Measurements from ENCODE around the gene NIM1K.

NIM1K gene

DNA sequence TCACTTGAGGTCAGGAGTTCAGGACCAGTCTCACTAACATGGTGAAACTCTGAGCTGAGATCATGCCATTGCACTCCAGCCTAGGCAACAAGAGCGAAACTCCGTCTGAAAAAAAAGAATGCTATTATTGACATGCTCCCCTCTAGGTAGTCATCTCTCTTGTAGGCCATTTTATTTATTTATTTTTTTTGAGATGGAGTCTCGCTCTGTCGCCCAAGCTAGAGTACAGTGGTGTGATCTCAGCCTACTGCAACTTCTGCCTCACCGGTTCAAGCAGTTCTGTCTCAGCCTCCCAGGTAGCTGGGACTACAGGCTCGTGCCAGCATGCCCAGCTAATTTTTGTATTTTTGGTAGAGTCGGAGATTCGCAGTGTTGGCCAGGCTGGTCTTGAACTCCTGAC, 20.6 kb upstream of the NIM1K start:
- Histone ChIP-seq H3K9me3 (ENCODE audit: insufficient read depth, low read length) (no peaks in the 10 kb centered on the region), H4K20me1 (ENCODE audit: insufficient read depth, low read length) (no peaks in the 10 kb centered on the region), H3K79me2 (ENCODE audit: low read length) (no peaks in the 10 kb centered on the region), H3K27me3 (ENCODE audit: low read depth, low read length) (no peaks in the 10 kb centered on the region), H3K9ac (ENCODE audit: low read length) (no peak overlapping the region), H3K36me3 (replicated peaks; ENCODE audit: low read depth, low read length) (peaks cover 13% of the 10 kb centered on the region), H3K27ac (ENCODE audit: low read length) (no peak overlapping the region), H3K4me3 (ENCODE audit: low read length) (no peak overlapping the region), H2AFZ (ENCODE audit: low read depth, low read length) (no peak overlapping the region), H3K4me1 (ENCODE audit: low read length) (no peaks in the 10 kb centered on the region), H3K4me2 (ENCODE audit: low read length) (no peak overlapping the region)
- TF ChIP-seq EZH2phosphoT487 (IDR thresholded peaks at IDR 0.05; ENCODE audit: low read depth) = no peak
- TF ChIP-seq, protein P1, sequence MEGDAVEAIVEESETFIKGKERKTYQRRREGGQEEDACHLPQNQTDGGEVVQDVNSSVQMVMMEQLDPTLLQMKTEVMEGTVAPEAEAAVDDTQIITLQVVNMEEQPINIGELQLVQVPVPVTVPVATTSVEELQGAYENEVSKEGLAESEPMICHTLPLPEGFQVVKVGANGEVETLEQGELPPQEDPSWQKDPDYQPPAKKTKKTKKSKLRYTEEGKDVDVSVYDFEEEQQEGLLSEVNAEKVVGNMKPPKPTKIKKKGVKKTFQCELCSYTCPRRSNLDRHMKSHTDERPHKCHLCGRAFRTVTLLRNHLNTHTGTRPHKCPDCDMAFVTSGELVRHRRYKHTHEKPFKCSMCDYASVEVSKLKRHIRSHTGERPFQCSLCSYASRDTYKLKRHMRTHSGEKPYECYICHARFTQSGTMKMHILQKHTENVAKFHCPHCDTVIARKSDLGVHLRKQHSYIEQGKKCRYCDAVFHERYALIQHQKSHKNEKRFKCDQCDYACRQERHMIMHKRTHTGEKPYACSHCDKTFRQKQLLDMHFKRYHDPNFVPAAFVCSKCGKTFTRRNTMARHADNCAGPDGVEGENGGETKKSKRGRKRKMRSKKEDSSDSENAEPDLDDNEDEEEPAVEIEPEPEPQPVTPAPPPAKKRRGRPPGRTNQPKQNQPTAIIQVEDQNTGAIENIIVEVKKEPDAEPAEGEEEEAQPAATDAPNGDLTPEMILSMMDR (IDR thresholded peaks at IDR 0.05; ENCODE audit: low read depth, low read length) = no peak

DNA sequence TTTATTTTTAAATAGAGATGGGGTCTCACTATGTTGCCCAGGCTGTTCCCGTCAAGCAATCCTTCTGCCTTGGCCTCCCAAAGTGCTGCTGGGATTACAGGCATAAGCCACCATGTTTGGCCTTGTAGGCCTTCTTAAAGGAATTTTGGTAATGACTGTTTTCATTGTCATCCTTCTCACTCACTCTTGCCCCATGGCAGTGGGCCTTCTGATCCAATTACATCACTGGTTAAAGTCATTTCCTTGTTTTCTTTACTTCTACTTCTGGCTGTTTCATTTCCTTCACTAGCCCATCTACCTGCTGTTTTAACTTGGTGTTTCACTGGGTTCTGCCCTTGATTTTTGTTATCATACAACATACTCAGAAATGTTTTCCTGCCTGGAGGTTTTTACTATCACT, 20.1 kb upstream of the NIM1K start:
- no peak overlapping the region for H3K4me2 ChIP-seq (ENCODE audit: low read length)
- H3K9me3 ChIP-seq (ENCODE audit: insufficient read depth, low read length) = no peaks in the 10 kb centered on the region
- H3K4me1 ChIP-seq (ENCODE audit: low read length) = no peaks in the 10 kb centered on the region
- no peak overlapping the region for H2AFZ ChIP-seq (ENCODE audit: low read depth, low read length)
- H3K4me3 ChIP-seq (ENCODE audit: low read length) = no peak overlapping the region
- no peaks in the 10 kb centered on the region for H3K79me2 ChIP-seq (ENCODE audit: low read length)
- TF ChIP-seq EZH2phosphoT487 (IDR thresholded peaks at IDR 0.05; ENCODE audit: low read depth) = no peak
- TF ChIP-seq, protein P1 (IDR thresholded peaks at IDR 0.05; ENCODE audit: low read depth, low read length) = no peak
- H3K27me3 ChIP-seq (ENCODE audit: low read depth, low read length) = no peaks in the 10 kb centered on the region
- H3K9ac ChIP-seq (ENCODE audit: low read length) = no peak overlapping the region
- H3K27ac ChIP-seq (ENCODE audit: low read length) = no peak overlapping the region
- H3K36me3 ChIP-seq (replicated peaks; ENCODE audit: low read depth, low read length) = peaks cover 13% of the 10 kb centered on the region
- H4K20me1 ChIP-seq (ENCODE audit: insufficient read depth, low read length) = no peaks in the 10 kb centered on the region

DNA sequence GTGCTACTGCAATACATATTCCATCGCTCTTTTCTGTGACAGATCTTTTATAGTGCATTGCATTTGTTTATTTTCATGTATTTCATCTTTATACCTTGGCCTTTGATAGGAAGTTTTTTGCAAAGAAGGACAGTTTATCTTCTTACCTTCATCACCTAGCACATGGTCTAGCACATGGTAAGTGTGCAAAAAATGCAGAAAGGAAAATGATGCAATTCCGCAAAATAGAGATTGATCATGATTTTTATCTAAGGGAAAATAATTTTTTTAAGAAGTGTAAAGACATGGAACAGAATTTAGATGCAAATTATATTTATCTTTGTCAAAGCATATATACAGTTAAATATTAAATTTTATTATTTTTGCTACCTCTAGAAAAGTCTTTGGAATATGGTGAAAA, 19.2 kb upstream of the NIM1K start:
- no peak overlapping the region for H2AFZ ChIP-seq (ENCODE audit: low read depth, low read length)

DNA sequence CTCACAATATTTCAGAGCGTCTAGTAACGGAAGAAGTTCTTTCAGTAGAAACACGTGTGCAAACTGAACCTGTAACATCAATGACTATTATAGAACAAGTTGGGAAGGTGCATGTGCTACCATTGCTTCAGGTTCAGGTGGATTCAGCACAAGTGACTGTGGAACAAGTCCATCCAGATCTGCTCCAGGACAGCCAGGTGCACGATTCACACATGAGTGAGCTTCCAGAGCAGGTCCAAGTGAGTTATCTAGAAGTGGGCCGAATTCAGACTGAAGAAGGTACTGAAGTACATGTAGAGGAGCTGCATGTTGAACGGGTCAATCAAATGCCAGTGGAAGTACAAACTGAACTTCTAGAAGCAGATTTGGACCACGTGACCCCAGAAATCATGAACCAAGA, 17.4 kb upstream of the NIM1K start:
- Histone ChIP-seq H3K9me3 (ENCODE audit: insufficient read depth, low read length) (no peaks in the 10 kb centered on the region), H3K4me3 (ENCODE audit: low read length) (no peak overlapping the region), H3K4me2 (ENCODE audit: low read length) (no peak overlapping the region), H3K36me3 (replicated peaks; ENCODE audit: low read depth, low read length) (peaks cover 10% of the 10 kb centered on the region), H3K27ac (ENCODE audit: low read length) (no peak overlapping the region), H4K20me1 (ENCODE audit: insufficient read depth, low read length) (no peaks in the 10 kb centered on the region), H3K27me3 (ENCODE audit: low read depth, low read length) (no peaks in the 10 kb centered on the region), H3K9ac (ENCODE audit: low read length) (no peak overlapping the region), H2AFZ (ENCODE audit: low read depth, low read length) (no peak overlapping the region), H3K4me1 (ENCODE audit: low read length) (no peaks in the 10 kb centered on the region), H3K79me2 (ENCODE audit: low read length) (no peaks in the 10 kb centered on the region)
- no peak for TF ChIP-seq EZH2phosphoT487 (IDR thresholded peaks at IDR 0.05; ENCODE audit: low read depth)
- TF ChIP-seq, protein P1 (IDR thresholded peaks at IDR 0.05; ENCODE audit: low read depth, low read length) = no peak

More for the DNA sequence above, 19.2 kb upstream of the NIM1K start:
- H3K27ac ChIP-seq (ENCODE audit: low read length) = no peak overlapping the region
- no peak overlapping the region for H3K9ac ChIP-seq (ENCODE audit: low read length)
- H3K4me2 ChIP-seq (ENCODE audit: low read length) = no peak overlapping the region
- peaks cover 13% of the 10 kb centered on the region for H3K36me3 ChIP-seq (replicated peaks; ENCODE audit: low read depth, low read length)
- no peaks in the 10 kb centered on the region for H3K9me3 ChIP-seq (ENCODE audit: insufficient read depth, low read length)
- H3K4me1 ChIP-seq (ENCODE audit: low read length) = no peaks in the 10 kb centered on the region
- H4K20me1 ChIP-seq (ENCODE audit: insufficient read depth, low read length) = no peaks in the 10 kb centered on the region
- H3K4me3 ChIP-seq (ENCODE audit: low read length) = no peak overlapping the region
- no peaks in the 10 kb centered on the region for H3K27me3 ChIP-seq (ENCODE audit: low read depth, low read length)
- no peaks in the 10 kb centered on the region for H3K79me2 ChIP-seq (ENCODE audit: low read length)
- no peak for TF ChIP-seq EZH2phosphoT487 (IDR thresholded peaks at IDR 0.05; ENCODE audit: low read depth)
- TF ChIP-seq, protein P1 (IDR thresholded peaks at IDR 0.05; ENCODE audit: low read depth, low read length) = no peak

Measured in OCI-LY3 (cell line).